Common myeloid progenitor, CD34-positive (primary cell): Measurements from ENCODE around the gene PALD1.

Experiments used
- CTCF ChIA-PET: fragments of 350-600 bp; sonication (Branson Sonifier 250); formaldehyde crosslinking; loops from one replicate; lab custom pipeline; 2021; ENCODE audit warnings: antibody characterized with exemption; lab: Charles Lee
- POLR2A ChIA-PET: fragments of 350-600 bp; sonication (Branson Sonifier 250); formaldehyde crosslinking; loops from one replicate; lab custom pipeline; 2021; ENCODE audit warnings: antibody characterized with exemption; lab: Charles Lee
- DNase-seq, 3 donors: peaks; one replicate each; pipeline versions ENCODE4 v3.0.0 to v3.0.0-alpha.2; 2013
- H3K27ac ChIP-seq, 2 experiments: 1 replicate in 1 of 2; 2 replicates in 1 of 2; pipeline ENCODE4 v1.7.0; 2013; ENCODE audit warnings: inconsistent platforms in 2 of 2, low read length in 2 of 2, mild to moderate bottlenecking in 2 of 2, low read depth in 1 of 2, moderate library complexity in 1 of 2; ENCODE audit not compliant: severe bottlenecking in 2 of 2, insufficient read depth in 1 of 2, poor library complexity in 1 of 2
- H3K27me3 ChIP-seq, 5 experiments: replicated peaks in 2 of 5; 1 replicate in 3 of 5; 2 replicates in 2 of 5; pipeline versions ENCODE4 v1.6.1 to v1.7.0; 2013; ENCODE audit warnings: low read length in 4 of 5, mild to moderate bottlenecking in 2 of 5, moderate library complexity in 2 of 5, inconsistent platforms in 1 of 5; ENCODE audit not compliant: insufficient read depth in 5 of 5, control insufficient read depth in 4 of 5
- H3K36me3 ChIP-seq, 4 experiments: 1 replicate in 2 of 4; 2 replicates in 2 of 4; pipeline versions ENCODE4 v1.6.1 to v1.7.0; 2013; ENCODE audit warnings: low read length in 3 of 4, control low read depth in 1 of 4, mild to moderate bottlenecking in 1 of 4; ENCODE audit not compliant: control insufficient read depth in 4 of 4, insufficient read depth in 4 of 4
- H3K4me1 ChIP-seq, 4 experiments: 1 replicate in 3 of 4; 2 replicates in 1 of 4; pipeline versions ENCODE4 v1.6.1 to v1.7.1; 2013; ENCODE audit warnings: low read length in 3 of 4, mild to moderate bottlenecking in 3 of 4, control low read depth in 1 of 4, inconsistent platforms in 1 of 4, moderate library complexity in 1 of 4; ENCODE audit not compliant: control insufficient read depth in 4 of 4, insufficient read depth in 4 of 4; ENCODE audit errors: control extremely low read depth in 1 of 4
- H3K4me3 ChIP-seq, 7 experiments: 1 replicate in 4 of 7; 2 replicates in 3 of 7; pipeline versions ENCODE4 v1.5.1 to v1.7.0; 2013; ENCODE audit warnings: mild to moderate bottlenecking in 7 of 7, low read length in 6 of 7, moderate library complexity in 6 of 7, inconsistent platforms in 2 of 7, low read depth in 2 of 7, control low read depth in 1 of 7; ENCODE audit not compliant: insufficient read depth in 4 of 7, control insufficient read depth in 1 of 7; ENCODE audit errors: extremely low read depth in 1 of 7
- H3K9me3 ChIP-seq, 5 experiments: 1 replicate in 4 of 5; 2 replicates in 1 of 5; pipeline versions ENCODE4 v1.6.1 to v1.7.1; 2013; ENCODE audit warnings: low read length in 4 of 5, mild to moderate bottlenecking in 2 of 5, inconsistent platforms in 1 of 5, low read depth in 1 of 5, moderate library complexity in 1 of 5; ENCODE audit not compliant: control insufficient read depth in 4 of 5, insufficient read depth in 2 of 5; ENCODE audit errors: control extremely low read depth in 1 of 5
- WGBS: methylation state at CpG from one replicate; pipeline ENCODE4 v1.1.5; 2013; ENCODE audit not compliant: insufficient coverage; 5-methylcytosine and 5-hydroxymethylcytosine counted together

The PALD1 gene

GRCh38 chr10:70492786-70493659 lies 14.5 kb downstream of the PALD1 start:
- 17% methylated on average over 10 of the region's 10 CpGs for WGBS
- DNase-seq, result peak; percentile 57 to 91 (median 86)
- POLR2A ChIA-PET, result interaction anchor here (1.0 to 3.1 kb wide), 5 partner anchors 10 to 30 kb away, joined by 4 to 14 read pairs (median 7); no protein-coding TSS in a partner anchor
- Histone ChIP-seq H3K36me3 (no peaks in the 10 kb centered on the region), H3K4me1 (peaks cover 16 to 71% (median 41%) of the 10 kb centered on the region in 4 experiments), H3K27me3 (no peaks in the 10 kb centered on the region), H3K27ac (no peak overlapping the region), H3K4me3 (peak overlapping the region in 3 of 7 experiments; percentile 4 to 36 (median 34)), H3K9me3 (no peaks in the 10 kb centered on the region)
- CTCF ChIA-PET, result interaction anchor here (0.7 to 4.7 kb wide), 9 partner anchors 14 to 37 kb away, joined by 3 to 42 read pairs (median 5); partner anchors contain the start of gene PALD1

GRCh38 chr10:70493660-70494234 lies 15.2 kb downstream of the PALD1 start:
- POLR2A ChIA-PET, result interaction anchor here (1.0 to 3.1 kb wide), 5 partner anchors 10 to 31 kb away, joined by 4 to 14 read pairs (median 7); no protein-coding TSS in a partner anchor
- peak in 2 of 3 donors; percentile 51 to 58 for DNase-seq
- no peak overlapping the region for H3K27ac ChIP-seq
- peak overlapping the region in 3 of 7 experiments; percentile 5 to 31 (median 26) for H3K4me3 ChIP-seq
- H3K9me3 ChIP-seq, result no peaks in the 10 kb centered on the region
- no peaks in the 10 kb centered on the region for H3K36me3 ChIP-seq
- H3K4me1 ChIP-seq, result peaks cover 16 to 75% (median 41%) of the 10 kb centered on the region in 4 experiments
- no peaks in the 10 kb centered on the region for H3K27me3 ChIP-seq
- CTCF ChIA-PET, result interaction anchor here (0.9 to 4.7 kb wide), 10 partner anchors 15 to 47 kb away, joined by 3 to 42 read pairs (median 5); partner anchors contain the start of gene PALD1
- WGBS, result 42% methylated on average over 9 of the region's 9 CpGs

- H3K4me3 ChIP-seq, result peak overlapping the region in 1 of 7 experiments; percentile 2
- WGBS, result 49% methylated on average over 7 of the region's 8 CpGs
- peak in 2 of 3 donors; percentile 17 to 45 for DNase-seq
- H3K4me1 ChIP-seq, result peaks cover 16 to 81% (median 46%) of the 10 kb centered on the region in 4 experiments
- no peaks in the 10 kb centered on the region for H3K9me3 ChIP-seq
- no peaks in the 10 kb centered on the region for H3K36me3 ChIP-seq
- CTCF ChIA-PET, result interaction anchor here (0.9 to 4.7 kb wide), 10 partner anchors 10 to 47 kb away, joined by 3 to 42 read pairs (median 8); partner anchors contain the start of gene PALD1
- no peak overlapping the region for H3K27ac ChIP-seq
- POLR2A ChIA-PET, result interaction anchor here (0.7 to 3.1 kb wide), 6 partner anchors 14 to 43 kb away, joined by 3 to 14 read pairs (median 6); no protein-coding TSS in a partner anchor
- H3K27me3 ChIP-seq, result no peaks in the 10 kb centered on the region
These were observed 16.0 kb downstream of the PALD1 start for GRCh38 chr10:70494536-70494935.

GRCh38 chr10:70494966-70495365 lies 16.4 kb downstream of the PALD1 start:
- ChIA-PET POLR2A (interaction anchor here (0.9 to 3.1 kb wide), 3 partner anchors 14 to 17 kb away, joined by 5 to 14 read pairs (median 13); no protein-coding TSS in a partner anchor), CTCF (interaction anchor here (0.9 to 4.7 kb wide), 9 partner anchors 9 to 46 kb away, joined by 3 to 42 read pairs (median 11); partner anchors contain the start of gene PALD1)
- H3K27me3 ChIP-seq, result no peaks in the 10 kb centered on the region
- H3K4me3 ChIP-seq, result peak overlapping the region in 1 of 7 experiments; percentile 2
- no peaks in the 10 kb centered on the region for H3K9me3 ChIP-seq
- no peaks in the 10 kb centered on the region for H3K36me3 ChIP-seq
- H3K27ac ChIP-seq, result no peak overlapping the region
- peaks cover 16 to 85% (median 50%) of the 10 kb centered on the region in 4 experiments for H3K4me1 ChIP-seq
- DNase-seq, result peak in 2 of 3 donors; percentile 28 to 74
- WGBS, result 50% methylated on average over 13 of the region's 13 CpGs

- no peaks in the 10 kb centered on the region for H3K36me3 ChIP-seq
- peaks cover 16 to 86% (median 48%) of the 10 kb centered on the region in 4 experiments for H3K4me1 ChIP-seq
- 100% methylated on average over 1 of the region's 4 CpGs for WGBS
- H3K27ac ChIP-seq, result no peak overlapping the region
- no peaks in the 10 kb centered on the region for H3K9me3 ChIP-seq
- no peak overlapping the region for H3K4me3 ChIP-seq
- ChIA-PET POLR2A (interaction anchor here (1.4 to 3.1 kb wide), 2 partner anchors 13 to 15 kb away, joined by 3 to 13 read pairs; no protein-coding TSS in a partner anchor), CTCF (interaction anchor here (1.2 to 4.7 kb wide), 7 partner anchors 8 to 66 kb away, joined by 3 to 42 read pairs (median 11); partner anchors contain the start of gene PALD1)
- no peaks in the 10 kb centered on the region for H3K27me3 ChIP-seq
- no peak for DNase-seq
These were observed 17.2 kb downstream of the PALD1 start for GRCh38 chr10:70495691-70496261.

GRCh38 chr10:70496341-70497119 lies 18.0 kb downstream of the PALD1 start:
- no peak overlapping the region for H3K27ac ChIP-seq

More at GRCh38 chr10:70496341-70497119, 18.0 kb downstream of the PALD1 start:
- Histone ChIP-seq H3K4me3 (no peak overlapping the region), H3K4me1 (peaks cover 16 to 86% (median 51%) of the 10 kb centered on the region in 4 experiments), H3K36me3 (no peaks in the 10 kb centered on the region), H3K9me3 (no peaks in the 10 kb centered on the region), H3K27me3 (no peaks in the 10 kb centered on the region)
- ChIA-PET CTCF (interaction anchor here (1.0 to 4.7 kb wide), 6 partner anchors 8 to 66 kb away, joined by 3 to 28 read pairs (median 4); no protein-coding TSS in a partner anchor), POLR2A (interaction anchor here (0.5 to 1.4 kb wide), 4 partner anchors 12 to 329 kb away, joined by 3 read pairs; no protein-coding TSS in a partner anchor)
- WGBS, result 96% methylated on average over 9 of the region's 13 CpGs
- DNase-seq, result no peak
